Bladder microvascular endothelial cell (primary cell): Measurements from ENCODE around the gene AASDHPPT. TPM values are rescaled to one million over a fixed set of nuclear protein-coding genes. Genes with fewer than 3 reads are reported as not detected.

ENCODE experiments used
- total RNA-seq: library from RNA; depleted of rRNA; stranded (reverse); fragments of >200 nt; gene quantifications from 2 replicates; pipeline ENCODE4 v1.2.3, GENCODE V29; 2014

The AASDHPPT gene
- 27.2 and 47.7 TPM in 2 replicates for total RNA-seq

GRCh38 chr11:106077609-106078455 lies at the start of gene AASDHPPT:
Gene AASDHPPT, plus strand, starts transcription at chr11:106077662. Its CDS starts 49 bp downstream, at chr11:106077711.

DNA sequence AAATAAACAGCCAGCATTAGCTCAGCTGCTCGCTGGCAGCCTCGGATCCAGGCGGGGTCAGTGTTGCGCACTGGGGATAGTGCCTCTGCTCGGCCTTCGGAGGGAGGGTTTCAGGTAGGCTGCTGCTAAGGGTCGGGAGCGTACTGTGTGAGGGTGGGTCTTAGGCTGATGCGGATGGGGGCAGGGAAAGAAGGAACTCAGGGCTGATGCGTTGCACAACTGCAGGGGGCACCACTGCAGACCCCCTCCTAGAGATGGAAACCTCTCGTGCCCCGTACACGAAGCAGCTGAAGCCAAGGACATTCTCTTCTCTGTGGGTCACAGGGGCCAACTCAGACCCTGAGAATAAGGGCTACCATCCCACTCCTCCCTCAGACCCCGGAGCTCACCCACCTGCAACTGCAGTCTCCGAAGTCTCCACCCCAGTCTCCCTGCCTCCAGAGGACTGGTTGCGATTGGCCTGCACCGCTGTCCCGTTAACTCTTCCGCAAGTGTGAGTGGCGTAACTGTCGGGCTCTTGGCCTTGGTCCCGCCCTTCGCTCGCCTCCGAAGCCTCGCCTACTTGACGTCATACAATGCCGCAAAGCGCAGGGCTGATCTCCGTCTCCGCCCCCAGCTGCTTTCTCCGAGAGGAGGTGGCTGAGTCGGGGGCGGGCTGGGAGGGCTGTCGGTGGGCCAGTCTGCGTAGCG lies 398 bp upstream of the AASDHPPT start, which contains the start of gene KBTBD3:
Gene KBTBD3, minus strand, starts transcription at position 429 of the 690 bp plus-strand sequence. CDS start 18,250 bp downstream, outside the sequence.

Other genes with a start within 250 kb of the AASDHPPT start
- 14.4 and 30.0 TPM in 2 replicates for gene MSANTD4, start 55.4 kb upstream of the AASDHPPT start, total RNA-seq
- gene KBTBD3, start 315 bp upstream of the AASDHPPT start, total RNA-seq = 2.4 and 4.7 TPM in 2 replicates